Retinal pigment epithelial cell (primary cell): ENCODE results near the gene LRP1.
A peak's percentile ranks its signal among the peaks of the same experiment; 100 is the strongest.

Experiments used
- DNase-seq: peaks from one replicate; pipeline ENCODE4 v3.0.0-alpha.2; 2010; ENCODE audit warnings: low read depth
- H3K4me3 ChIP-seq: 2 replicates; pipeline ENCODE4 v1.5.1; 2011; ENCODE audit warnings: mild to moderate bottlenecking, low read length, control low read depth, moderate library complexity
- CTCF ChIP-seq: conservative IDR thresholded peaks from 2 replicates; pipeline ENCODE4 v1.5.1; 2011; ENCODE audit warnings: low read depth, low read length, control low read depth, inconsistent platforms

The LRP1 gene

GRCh38 chr12:57127726-57128518 lies at the start of gene LRP1:
Gene LRP1, plus strand, starts transcription at chr12:57128483. Its CDS starts 482 bp downstream, at chr12:57128965.
- DNase-seq: no peak
- H3K4me3 ChIP-seq: peak within 1 kb of the TSS; percentile 85
- TF ChIP-seq CTCF: no peak

GRCh38 chr12:57078519-57079404 lies 49.5 kb upstream of the LRP1 start, which contains the start of gene NEMP1:
Gene NEMP1, minus strand, starts transcription at chr12:57078791. Its CDS starts 46 bp downstream, at chr12:57078745.
- H3K4me3 ChIP-seq: peak within 1 kb of the TSS; percentile 88
- TF ChIP-seq CTCF: no peak

GRCh38 chr12:57079821-57080220 lies 48.5 kb upstream of the LRP1 start:
- TF ChIP-seq CTCF: no peak
- no peak for DNase-seq
- H3K4me3 ChIP-seq: no peak overlapping the region

More at GRCh38 chr12:57078519-57079404, 49.5 kb upstream of the LRP1 start, which contains the start of gene NEMP1:
- peak; percentile 100 for DNase-seq

- no peak for TF ChIP-seq CTCF
- no peak for DNase-seq
- H3K4me3 ChIP-seq: no peak overlapping the region
These were observed 47.4 kb upstream of the LRP1 start for GRCh38 chr12:57080855-57081254.

GRCh38 chr12:57085999-57086492 lies 42.2 kb upstream of the LRP1 start:
- TF ChIP-seq CTCF: no peak
- peak overlapping the region; percentile 62 for H3K4me3 ChIP-seq
- DNase-seq: no peak

- peak overlapping the region; percentile 62 for H3K4me3 ChIP-seq
- DNase-seq: no peak
- peak; percentile 53 for TF ChIP-seq CTCF
These were observed 41.7 kb upstream of the LRP1 start for GRCh38 chr12:57086493-57087009.
